ENCODE results near the gene ZNF366.

GRCh38 chr5:72474516-72474915, 32.7 kb downstream of the ZNF366 start:
- TF ChIP-seq ZNF529 (tag by site-specific recombination; IDR thresholded peaks at IDR 0.05; ENCODE audit: insufficient replicate concordance) = no peak
- no peak for TF ChIP-seq ZBTB21 (tag by site-specific recombination; IDR thresholded peaks at IDR 0.05)
